ENCODE results near the gene OTUD3.

DNA sequence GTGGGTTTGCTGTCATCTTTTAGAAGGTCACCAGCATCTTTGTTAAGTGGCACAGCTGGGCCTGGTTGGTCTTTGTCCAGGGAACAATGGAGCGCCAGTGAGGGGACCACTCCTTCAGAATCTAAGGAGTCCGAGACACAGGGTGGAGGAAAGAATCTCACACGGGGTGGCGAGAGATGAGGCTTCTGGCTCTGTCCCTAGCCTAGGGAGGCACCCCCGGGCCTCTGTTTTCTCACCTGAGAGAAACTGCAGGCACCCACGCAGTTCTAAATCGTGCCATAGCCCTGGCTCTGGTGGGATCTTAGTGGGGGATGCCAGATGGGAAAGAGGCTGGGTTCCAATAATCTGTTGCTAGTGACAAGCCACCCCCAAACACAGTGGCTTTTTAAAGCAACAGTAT lies 52.1 kb downstream of the OTUD3 start:
- TF ChIP-seq CHD2 (IDR thresholded peaks at IDR 0.05; ENCODE audit: low read length, partially characterized antibody) (no peak), CTCF (IDR thresholded peaks at IDR 0.05) (no peak), SIN3A (IDR thresholded peaks at IDR 0.05; ENCODE audit: borderline replicate concordance, low read depth, low read length) (no peak), EZH2phosphoT487 (IDR thresholded peaks at IDR 0.05; ENCODE audit: borderline replicate concordance, low read depth) (no peak), FOXM1 (IDR thresholded peaks at IDR 0.05; ENCODE audit: low read depth) (no peak)

All from SK-N-SH (cell line).